Activated naive CD8-positive, alpha-beta T cell treated with anti-CD3 and anti-CD28 coated beads, Interleukin-2, amount 50 U/mL, for 24 hours (primary cell): Measurements from ENCODE around the gene ENOX1.

ENCODE experiments used
- ATAC-seq: fragments of 150-1000 bp; cut with Tn5 transposase; one replicate; pipeline ENCODE4 v1.10.0; 2021
- DNase-seq: peaks from one replicate; pipeline ENCODE4 v3.0.0; 2021
- H3K27ac Mint-ChIP-seq: one replicate; pipeline ENCODE4 v1.8.0; 2021; ENCODE audit warnings: mild to moderate bottlenecking, mixed read lengths
- H3K27me3 Mint-ChIP-seq: one replicate; pipeline ENCODE4 v1.8.0; 2021; ENCODE audit warnings: mixed read lengths
- H3K36me3 Mint-ChIP-seq: one replicate; pipeline ENCODE4 v1.8.0; 2021; ENCODE audit warnings: low read depth, mixed read lengths
- H3K4me1 Mint-ChIP-seq: one replicate; pipeline ENCODE4 v1.8.0; 2021; ENCODE audit warnings: mixed read lengths
- H3K4me3 Mint-ChIP-seq: one replicate; pipeline ENCODE4 v1.8.0; 2021; ENCODE audit warnings: mild to moderate bottlenecking, moderate library complexity, mixed read lengths
- H3K9me3 Mint-ChIP-seq: one replicate; pipeline ENCODE4 v1.8.0; 2021; ENCODE audit warnings: mixed read lengths

ENOX1 gene

GRCh38 chr13:43307921-43308433 lies 478.8 kb downstream of the ENOX1 start:
- no peaks in the 10 kb centered on the region for H3K36me3 Mint-ChIP-seq
- no peaks in the 10 kb centered on the region for H3K4me1 Mint-ChIP-seq
- ATAC-seq (no peak), DNase-seq (no peak)
- no peaks in the 10 kb centered on the region for H3K9me3 Mint-ChIP-seq
- H3K4me3 Mint-ChIP-seq: no peak overlapping the region
- peaks cover 8% of the 10 kb centered on the region for H3K27me3 Mint-ChIP-seq
- H3K27ac Mint-ChIP-seq: no peak overlapping the region

GRCh38 chr13:43307221-43307920 lies 479.4 kb downstream of the ENOX1 start:
- DNase-seq (no peak), ATAC-seq (no peak)
- Mint-ChIP-seq H3K4me3 (no peak overlapping the region), H3K27ac (no peak overlapping the region), H3K9me3 (no peaks in the 10 kb centered on the region), H3K4me1 (no peaks in the 10 kb centered on the region), H3K27me3 (peaks cover 8% of the 10 kb centered on the region), H3K36me3 (no peaks in the 10 kb centered on the region)

GRCh38 chr13:43306372-43306771 lies 480.4 kb downstream of the ENOX1 start:
- H3K4me1 Mint-ChIP-seq: no peaks in the 10 kb centered on the region
- peaks cover 8% of the 10 kb centered on the region for H3K27me3 Mint-ChIP-seq
- H3K27ac Mint-ChIP-seq: no peak overlapping the region
- DNase-seq (no peak), ATAC-seq (no peak)
- H3K4me3 Mint-ChIP-seq: no peak overlapping the region
- H3K36me3 Mint-ChIP-seq: no peaks in the 10 kb centered on the region
- no peaks in the 10 kb centered on the region for H3K9me3 Mint-ChIP-seq

GRCh38 chr13:43305416-43305815 lies 481.4 kb downstream of the ENOX1 start:
- H3K4me1 Mint-ChIP-seq: no peaks in the 10 kb centered on the region
- no peak overlapping the region for H3K4me3 Mint-ChIP-seq
- DNase-seq: no peak
- no peaks in the 10 kb centered on the region for H3K9me3 Mint-ChIP-seq
- ATAC-seq: no peak
- no peak overlapping the region for H3K27ac Mint-ChIP-seq
- peaks cover 7% of the 10 kb centered on the region for H3K27me3 Mint-ChIP-seq
- no peaks in the 10 kb centered on the region for H3K36me3 Mint-ChIP-seq

- Mint-ChIP-seq H3K4me1 (no peaks in the 10 kb centered on the region), H3K9me3 (no peaks in the 10 kb centered on the region), H3K4me3 (no peak overlapping the region), H3K36me3 (no peaks in the 10 kb centered on the region), H3K27ac (no peak overlapping the region), H3K27me3 (peaks cover 10% of the 10 kb centered on the region)
- ATAC-seq (no peak), DNase-seq (no peak)
Observed at GRCh38 chr13:43304945-43305344, 481.8 kb downstream of the ENOX1 start.

GRCh38 chr13:43304449-43304848 lies 482.3 kb downstream of the ENOX1 start:
- H3K9me3 Mint-ChIP-seq: no peaks in the 10 kb centered on the region
- H3K36me3 Mint-ChIP-seq: no peaks in the 10 kb centered on the region
- H3K27me3 Mint-ChIP-seq: peaks cover 10% of the 10 kb centered on the region
- ATAC-seq: no peak
- H3K27ac Mint-ChIP-seq: no peak overlapping the region
- H3K4me1 Mint-ChIP-seq: no peaks in the 10 kb centered on the region
- no peak overlapping the region for H3K4me3 Mint-ChIP-seq
- no peak for DNase-seq

- no peak overlapping the region for H3K27ac Mint-ChIP-seq
- H3K4me1 Mint-ChIP-seq: no peaks in the 10 kb centered on the region
- no peaks in the 10 kb centered on the region for H3K9me3 Mint-ChIP-seq
- DNase-seq: no peak
- no peak overlapping the region for H3K4me3 Mint-ChIP-seq
- ATAC-seq: peak; percentile 43
- no peaks in the 10 kb centered on the region for H3K36me3 Mint-ChIP-seq
- H3K27me3 Mint-ChIP-seq: peaks cover 11% of the 10 kb centered on the region
Observed at GRCh38 chr13:43303033-43303729, 483.6 kb downstream of the ENOX1 start.

- Mint-ChIP-seq H3K27ac (no peak overlapping the region), H3K9me3 (no peaks in the 10 kb centered on the region), H3K36me3 (no peaks in the 10 kb centered on the region), H3K4me1 (no peaks in the 10 kb centered on the region), H3K4me3 (no peak overlapping the region), H3K27me3 (peaks cover 11% of the 10 kb centered on the region)
- no peak for ATAC-seq
- no peak for DNase-seq
Observed at GRCh38 chr13:43301346-43301969, 485.3 kb downstream of the ENOX1 start.

- Mint-ChIP-seq H3K27ac (no peak overlapping the region), H3K27me3 (peaks cover 10% of the 10 kb centered on the region), H3K36me3 (no peaks in the 10 kb centered on the region), H3K4me1 (no peaks in the 10 kb centered on the region), H3K4me3 (no peak overlapping the region), H3K9me3 (no peaks in the 10 kb centered on the region)
- no peak for DNase-seq
- no peak for ATAC-seq
Observed at GRCh38 chr13:43300865-43301264, 485.9 kb downstream of the ENOX1 start.

- H3K4me1 Mint-ChIP-seq: no peaks in the 10 kb centered on the region
- H3K4me3 Mint-ChIP-seq: no peak overlapping the region
- peaks cover 8% of the 10 kb centered on the region for H3K27me3 Mint-ChIP-seq
- DNase-seq (no peak), ATAC-seq (no peak)
- H3K9me3 Mint-ChIP-seq: no peaks in the 10 kb centered on the region
- no peaks in the 10 kb centered on the region for H3K36me3 Mint-ChIP-seq
- no peak overlapping the region for H3K27ac Mint-ChIP-seq
Observed at GRCh38 chr13:43299374-43299773, 487.4 kb downstream of the ENOX1 start.

GRCh38 chr13:43298816-43299215 lies 488.0 kb downstream of the ENOX1 start:
- Mint-ChIP-seq H3K4me3 (no peak overlapping the region), H3K4me1 (no peaks in the 10 kb centered on the region), H3K36me3 (no peaks in the 10 kb centered on the region), H3K9me3 (no peaks in the 10 kb centered on the region), H3K27ac (no peak overlapping the region), H3K27me3 (peaks cover 8% of the 10 kb centered on the region)
- ATAC-seq (no peak), DNase-seq (no peak)

GRCh38 chr13:43297967-43298678 lies 488.6 kb downstream of the ENOX1 start:
- H3K36me3 Mint-ChIP-seq: no peaks in the 10 kb centered on the region
- no peak overlapping the region for H3K27ac Mint-ChIP-seq
- H3K27me3 Mint-ChIP-seq: peaks cover 8% of the 10 kb centered on the region
- H3K4me3 Mint-ChIP-seq: no peak overlapping the region
- ATAC-seq (no peak), DNase-seq (no peak)
- H3K9me3 Mint-ChIP-seq: no peaks in the 10 kb centered on the region
- H3K4me1 Mint-ChIP-seq: no peaks in the 10 kb centered on the region

GRCh38 chr13:43295825-43296564 lies 490.8 kb downstream of the ENOX1 start:
- no peaks in the 10 kb centered on the region for H3K36me3 Mint-ChIP-seq
- H3K9me3 Mint-ChIP-seq: no peaks in the 10 kb centered on the region
- DNase-seq (no peak), ATAC-seq (no peak)
- no peaks in the 10 kb centered on the region for H3K4me1 Mint-ChIP-seq
- peaks cover 8% of the 10 kb centered on the region for H3K27me3 Mint-ChIP-seq
- H3K4me3 Mint-ChIP-seq: no peak overlapping the region
- no peak overlapping the region for H3K27ac Mint-ChIP-seq

GRCh38 chr13:43295321-43295720 lies 491.5 kb downstream of the ENOX1 start:
- H3K4me3 Mint-ChIP-seq: no peak overlapping the region

More at GRCh38 chr13:43295321-43295720, 491.5 kb downstream of the ENOX1 start:
- no peaks in the 10 kb centered on the region for H3K9me3 Mint-ChIP-seq
- ATAC-seq: no peak
- DNase-seq: no peak
- H3K27ac Mint-ChIP-seq: no peak overlapping the region
- H3K36me3 Mint-ChIP-seq: no peaks in the 10 kb centered on the region
- no peaks in the 10 kb centered on the region for H3K4me1 Mint-ChIP-seq
- H3K27me3 Mint-ChIP-seq: peaks cover 5% of the 10 kb centered on the region
